GM21723 (cell line): Measurements from ENCODE around the gene TIGD6.
"Not testable (repeated sequence)": the region's sequence is repeated elsewhere in the genome, so short reads cannot be mapped to it uniquely, and the experiment has no call there.

Source experiments
- ATAC-seq: cut with Tn5 transposase; IDR thresholded peaks from one replicate; pipeline ENCODE4 v1.9.1; 2021; ENCODE audit warnings: mild to moderate bottlenecking, moderate library complexity; ENCODE audit not compliant: unreplicated experiment

The TIGD6 gene

GRCh38 chr5:149943177-149943949, 57.1 kb downstream of the TIGD6 start:
- not testable (repeated sequence) for ATAC-seq
